GM12891 (cell line): ENCODE measurements around the gene SLC17A9.

ENCODE experiments used
- POLR2A ChIP-seq: IDR thresholded peaks from 2 replicates; pipeline ENCODE4 v1.6.1; 2011; ENCODE audit warnings: low read depth, low read length, control low read depth
- POLR2AphosphoS5 ChIP-seq: IDR thresholded peaks from 2 replicates; pipeline ENCODE4 v1.6.1; 2011; ENCODE audit warnings: low read depth, low read length, control low read depth
- SPI1 ChIP-seq: IDR thresholded peaks from 2 replicates; pipeline ENCODE4 v1.6.1; 2011; ENCODE audit warnings: low read depth, low read length, control low read depth
- TAF1 ChIP-seq: IDR thresholded peaks from 2 replicates; pipeline ENCODE4 v1.6.1; 2011; ENCODE audit warnings: low read depth, low read length, control low read depth

GRCh38 chr20:62996596-62996982 is 44.1 kb downstream of the SLC17A9 start:
- TF ChIP-seq POLR2AphosphoS5 (no peak), POLR2A (no peak), TAF1 (no peak), SPI1 (no peak)
